ENCODE results near the gene SORT1. TPM values are rescaled to one million over a fixed set of nuclear protein-coding genes. Genes with fewer than 3 reads are reported as not detected.

The SORT1 gene
- total and polyA plus RNA-seq, 2 of the 4 experiments (the other 2 are of a cell fraction) = 15.8 to 16.7 TPM

DNA sequence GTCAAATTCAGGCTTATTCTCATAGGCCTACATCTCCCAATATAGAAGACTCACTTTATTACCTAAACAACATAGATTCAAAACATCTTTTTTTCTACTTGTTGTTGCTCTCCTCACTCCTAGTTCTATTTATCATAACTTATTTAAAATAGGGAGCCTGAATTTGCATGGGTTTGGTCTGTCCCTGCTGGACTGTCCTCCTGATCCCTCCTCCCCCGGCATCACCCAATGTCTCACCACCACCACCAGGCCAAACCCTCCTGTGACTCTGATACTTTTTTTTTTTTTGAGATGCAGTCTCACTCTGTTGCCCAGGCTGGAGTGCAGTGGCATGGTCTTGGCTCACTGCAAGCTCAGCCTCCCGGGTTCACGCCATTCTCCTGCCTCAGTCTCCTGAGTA is 59.1 kb downstream of the SORT1 start:
- DNase-seq (no peak), ATAC-seq (ENCODE audit: low read depth) (no peak)
- H2AK9ac ChIP-seq (replicated peaks; ENCODE audit: low read depth, low read length, poor library complexity) = no peak overlapping the region
- no peaks in the 10 kb centered on the region for H3K9me1 ChIP-seq (ENCODE audit: insufficient read depth, low read length)
- TF ChIP-seq, protein P1, sequence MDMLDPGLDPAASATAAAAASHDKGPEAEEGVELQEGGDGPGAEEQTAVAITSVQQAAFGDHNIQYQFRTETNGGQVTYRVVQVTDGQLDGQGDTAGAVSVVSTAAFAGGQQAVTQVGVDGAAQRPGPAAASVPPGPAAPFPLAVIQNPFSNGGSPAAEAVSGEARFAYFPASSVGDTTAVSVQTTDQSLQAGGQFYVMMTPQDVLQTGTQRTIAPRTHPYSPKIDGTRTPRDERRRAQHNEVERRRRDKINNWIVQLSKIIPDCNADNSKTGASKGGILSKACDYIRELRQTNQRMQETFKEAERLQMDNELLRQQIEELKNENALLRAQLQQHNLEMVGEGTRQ (IDR thresholded peaks at IDR 0.05; ENCODE audit: low read depth, low read length) = no peak
- TF ChIP-seq POLR2A (IDR thresholded peaks at IDR 0.05; ENCODE audit: low read depth, low read length) = no peak
- no peak for TF ChIP-seq MAFK (IDR thresholded peaks at IDR 0.05; ENCODE audit: low read depth, low read length)
- no peak for TF ChIP-seq SMC3 (IDR thresholded peaks at IDR 0.05; ENCODE audit: low read depth, low read length)
- no peak for TF ChIP-seq CHD1 (IDR thresholded peaks at IDR 0.05; ENCODE audit: low read depth, low read length)
- TF ChIP-seq, protein P2, sequence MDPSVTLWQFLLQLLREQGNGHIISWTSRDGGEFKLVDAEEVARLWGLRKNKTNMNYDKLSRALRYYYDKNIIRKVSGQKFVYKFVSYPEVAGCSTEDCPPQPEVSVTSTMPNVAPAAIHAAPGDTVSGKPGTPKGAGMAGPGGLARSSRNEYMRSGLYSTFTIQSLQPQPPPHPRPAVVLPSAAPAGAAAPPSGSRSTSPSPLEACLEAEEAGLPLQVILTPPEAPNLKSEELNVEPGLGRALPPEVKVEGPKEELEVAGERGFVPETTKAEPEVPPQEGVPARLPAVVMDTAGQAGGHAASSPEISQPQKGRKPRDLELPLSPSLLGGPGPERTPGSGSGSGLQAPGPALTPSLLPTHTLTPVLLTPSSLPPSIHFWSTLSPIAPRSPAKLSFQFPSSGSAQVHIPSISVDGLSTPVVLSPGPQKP (IDR thresholded peaks at IDR 0.05; ENCODE audit: borderline replicate concordance, low read depth, low read length) = no peak
- TF ChIP-seq RFX5 (IDR thresholded peaks at IDR 0.05; ENCODE audit: low read depth, low read length) = no peak
- no peak for TF ChIP-seq NFE2L2 (IDR thresholded peaks at IDR 0.05; ENCODE audit: low read depth, low read length)
- TF ChIP-seq MXI1 (IDR thresholded peaks at IDR 0.05; ENCODE audit: borderline replicate concordance, low read depth, low read length) = no peak
- BruUV-seq (replicated peaks) = no TSS peak
- in situ Hi-C loops (cut with MboI; ENCODE audit: low sequenced_read_pairs) = no loop called here
- no peaks in the 10 kb centered on the region for H3K9me3 ChIP-seq (ENCODE audit: control insufficient read depth, insufficient read depth, low read length)
- intact Hi-C loops (cut with micrococcal nuclease) = no loop called here
- H2BK5ac ChIP-seq (ENCODE audit: low read depth, low read length, poor library complexity, severe bottlenecking) = no peak overlapping the region
- H2BK120ac ChIP-seq (ENCODE audit: low read depth, low read length) = no peak overlapping the region
- no peak overlapping the region for H3K4ac ChIP-seq (ENCODE audit: low read depth, low read length)
- no peak overlapping the region for H2AFZ ChIP-seq (replicated peaks; ENCODE audit: low read length, poor library complexity)
- no peak overlapping the region for H3K27ac ChIP-seq (ENCODE audit: insufficient read depth, low read length)
- H4K91ac ChIP-seq (ENCODE audit: insufficient read depth, low read depth, low read length) = no peak overlapping the region
- no peak overlapping the region for H3K4me2 ChIP-seq (ENCODE audit: low read depth, low read length)
- H4K8ac ChIP-seq (ENCODE audit: low read depth in 2 of 2, low read length in 2 of 2) = no peak overlapping the region
- H2BK15ac ChIP-seq (ENCODE audit: low read depth, low read length) = no peak overlapping the region
- CTCF ChIA-PET = no interaction called here
- dilution Hi-C loops (cut with HindIII; ENCODE audit: low sequenced_read_pairs, unreplicated experiment) = loop anchor here (25.0 kb wide), 1 partner anchor 126 kb away; the partner anchor contains the start of gene SARS1
- H2AK5ac ChIP-seq (ENCODE audit: low read depth, low read length) = no peak overlapping the region
- POLR2A ChIA-PET (ENCODE audit: unreplicated experiment) = no interaction called here
- no CpG with 5 or more reads among the region's 3 CpGs for WGBS, 2 experiments (ENCODE audit: extremely low coverage in 2 of 2, insufficient read length in 1 of 2)
- H3K14ac ChIP-seq (replicated peaks; ENCODE audit: low read depth, low read length) = no peak overlapping the region
- no peak overlapping the region for H3K23ac ChIP-seq (ENCODE audit: low read depth, low read length)
- no peak overlapping the region for H3K4me3 ChIP-seq (ENCODE audit: insufficient read depth, low read depth, low read length)
- H3K9ac ChIP-seq (ENCODE audit: low read depth, low read length) = no peak overlapping the region
- no peaks in the 10 kb centered on the region for H3K27me3 ChIP-seq (ENCODE audit: control insufficient read depth, insufficient read depth, low read length)
- H4K5ac ChIP-seq (ENCODE audit: low read depth, low read length) = no peak overlapping the region
- H2BK20ac ChIP-seq (ENCODE audit: low read depth, low read length) = no peak overlapping the region
- H3K79me1 ChIP-seq (ENCODE audit: low read depth in 1 of 2, low read length in 2 of 2) = no peaks in the 10 kb centered on the region
- H3K4me1 ChIP-seq (ENCODE audit: control insufficient read depth, insufficient read depth, low read length) = no peaks in the 10 kb centered on the region
- no peak overlapping the region for H3K18ac ChIP-seq (ENCODE audit: low read depth, low read length)
- peaks cover 40% of the 10 kb centered on the region for H3K36me3 ChIP-seq (ENCODE audit: control insufficient read depth, insufficient read depth, low read length)
- H3K56ac ChIP-seq (ENCODE audit: extremely low read depth, insufficient read depth, low read length) = no peak overlapping the region
- no peaks in the 10 kb centered on the region for H4K20me1 ChIP-seq (ENCODE audit: insufficient read depth, low read length)
